ENCODE data around the gene CRIP3. TPM values are rescaled to one million over a fixed set of nuclear protein-coding genes. Genes with fewer than 3 reads are reported as not detected.

The CRIP3 gene
- total and polyA plus RNA-seq, 2 of the 13 experiments (the other 11 are each of a cell fraction or from before 2014, with no cell fraction given), result 6.3 to 9.3 TPM

GRCh38 chr6:43287717-43288679 lies 20.6 kb downstream of the CRIP3 start (continued):
- TF ChIP-seq, protein P1, sequence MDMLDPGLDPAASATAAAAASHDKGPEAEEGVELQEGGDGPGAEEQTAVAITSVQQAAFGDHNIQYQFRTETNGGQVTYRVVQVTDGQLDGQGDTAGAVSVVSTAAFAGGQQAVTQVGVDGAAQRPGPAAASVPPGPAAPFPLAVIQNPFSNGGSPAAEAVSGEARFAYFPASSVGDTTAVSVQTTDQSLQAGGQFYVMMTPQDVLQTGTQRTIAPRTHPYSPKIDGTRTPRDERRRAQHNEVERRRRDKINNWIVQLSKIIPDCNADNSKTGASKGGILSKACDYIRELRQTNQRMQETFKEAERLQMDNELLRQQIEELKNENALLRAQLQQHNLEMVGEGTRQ (IDR thresholded peaks at IDR 0.05; ENCODE audit: low read depth, low read length), result no peak
- TF ChIP-seq, protein P1 (CRISPR knock-in tag; IDR thresholded peaks at IDR 0.05; ENCODE audit: borderline replicate concordance), result no peak
- no peak for TF ChIP-seq JARID2 (CRISPR knock-in tag; IDR thresholded peaks at IDR 0.05; ENCODE audit: insufficient replicate concordance)
- TF ChIP-seq ELF3 (CRISPR knock-in tag; IDR thresholded peaks at IDR 0.05), result no peak; the same call in 1 of the 2 replicates
- peak; percentile 48; the same call in 1 of the 2 replicates for TF ChIP-seq ZNF746 (CRISPR knock-in tag; IDR thresholded peaks at IDR 0.05)
- no peak; the same call in none of the 2 replicates for TF ChIP-seq SALL1 (CRISPR knock-in tag; IDR thresholded peaks at IDR 0.05)
- TF ChIP-seq ZNF557 (CRISPR knock-in tag; IDR thresholded peaks at IDR 0.05), result no peak
- TF ChIP-seq ZKSCAN5 (CRISPR knock-in tag; IDR thresholded peaks at IDR 0.05), result no peak
- no peak for TF ChIP-seq ZFAT (CRISPR knock-in tag; conservative IDR thresholded peaks at IDR 0.05)
- TF ChIP-seq ZNF350 (CRISPR knock-in tag; IDR thresholded peaks at IDR 0.05; ENCODE audit: borderline replicate concordance, low read depth), result no peak
- no peak for TF ChIP-seq PHF20 (CRISPR knock-in tag; IDR thresholded peaks at IDR 0.05)
- no peak for TF ChIP-seq ZNF335 (CRISPR knock-in tag; IDR thresholded peaks at IDR 0.05)
- TF ChIP-seq MXD4 (CRISPR knock-in tag; IDR thresholded peaks at IDR 0.05), result no peak
- TF ChIP-seq CBX2 (IDR thresholded peaks at IDR 0.05; ENCODE audit: low read depth, low read length), result no peak
- no peak for TF ChIP-seq CBX2 (CRISPR knock-in tag; IDR thresholded peaks at IDR 0.05; ENCODE audit: low read depth)
- TF ChIP-seq TEAD2 (CRISPR knock-in tag; IDR thresholded peaks at IDR 0.05), result no peak
- no peak for TF ChIP-seq EED (CRISPR knock-in tag; IDR thresholded peaks at IDR 0.05)
- no peak for TF ChIP-seq ZBTB38 (CRISPR knock-in tag; IDR thresholded peaks at IDR 0.05)
- TF ChIP-seq SMARCC2 (IDR thresholded peaks at IDR 0.05), result no peak
- TF ChIP-seq FOXJ3 (CRISPR knock-in tag; IDR thresholded peaks at IDR 0.05; ENCODE audit: borderline replicate concordance), result no peak
- TF ChIP-seq FOXA1 (IDR thresholded peaks at IDR 0.05), result no peak
- TF ChIP-seq FOXA1 (CRISPR knock-in tag; IDR thresholded peaks at IDR 0.05), result no peak
- 0 out of 4 replicates have a peak, but pooled peaks of 1 of the 2 experiments have one; percentile 6 for TF ChIP-seq EP300 (IDR thresholded peaks at IDR 0.05; ENCODE audit: low read depth in 2 of 2, low read length in 2 of 2)
- no peak for TF ChIP-seq EP300 (CRISPR knock-in tag; IDR thresholded peaks at IDR 0.05; ENCODE audit: borderline replicate concordance)
- TF ChIP-seq ZNF530 (CRISPR knock-in tag; IDR thresholded peaks at IDR 0.05; ENCODE audit: low read depth), result no peak
- no peak for TF ChIP-seq ZNF275 (CRISPR knock-in tag; IDR thresholded peaks at IDR 0.05; ENCODE audit: borderline replicate concordance)
- TF ChIP-seq SUZ12 (IDR thresholded peaks at IDR 0.05; ENCODE audit: low read depth, low read length), result no peak
- TF ChIP-seq ZNF124 (CRISPR knock-in tag; IDR thresholded peaks at IDR 0.05), result no peak
- no peak for TF ChIP-seq NFYB (CRISPR knock-in tag; IDR thresholded peaks at IDR 0.05)
- TF ChIP-seq PRPF4 (IDR thresholded peaks at IDR 0.05; ENCODE audit: low read depth, low read length, poor library complexity, severe bottlenecking), result no peak
